Superior temporal gyrus (tissue), 1 donor: ENCODE data around the gene TENM3.
"Not testable (repeated sequence)": the region's sequence is repeated elsewhere in the genome, so short reads cannot be mapped to it uniquely, and the experiment has no call there.

Experiments
- DNase-seq: peaks from one replicate; pipeline ENCODE4 v3.0.0-alpha.2; 2016; ENCODE audit errors: extremely low spot score

TENM3 gene

DNA sequence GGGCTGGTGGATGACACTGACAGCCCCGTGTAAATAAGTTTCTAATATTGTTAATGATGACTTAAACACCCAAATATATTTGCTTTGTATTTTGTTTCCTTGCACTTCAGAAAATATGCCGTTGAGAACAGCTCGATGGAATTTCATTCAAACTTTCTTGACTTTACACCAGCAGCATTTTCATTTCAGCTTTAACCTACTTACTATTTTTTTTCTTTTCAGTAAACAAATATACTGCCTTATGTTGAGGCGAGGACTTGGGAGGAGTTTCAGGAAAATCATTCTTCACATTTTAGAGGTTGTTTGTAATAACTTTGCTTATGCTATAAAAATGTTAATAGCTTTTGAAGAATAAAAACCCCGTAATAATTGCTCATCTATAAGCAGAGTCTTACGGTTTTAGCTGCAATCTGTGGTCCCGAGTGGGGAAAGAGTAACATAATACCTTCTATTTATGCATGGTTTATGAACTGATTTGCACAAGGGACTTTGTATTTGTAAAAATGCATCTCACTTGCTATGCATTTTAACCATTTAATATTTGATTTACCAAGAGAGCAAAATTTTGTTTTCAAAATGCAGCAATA is 14.1 kb upstream of the TENM3 start:
- no peak for DNase-seq

- no peak for DNase-seq
These were observed 12.9 kb upstream of the TENM3 start for GRCh38 chr4:182230256-182230655.

- DNase-seq = no peak
These were observed 12.1 kb upstream of the TENM3 start for GRCh38 chr4:182231080-182231479.

GRCh38 chr4:182231496-182231895 is 11.7 kb upstream of the TENM3 start:
- no peak for DNase-seq

GRCh38 chr4:182233310-182234090 is 9.7 kb upstream of the TENM3 start:
- no peak for DNase-seq

DNA sequence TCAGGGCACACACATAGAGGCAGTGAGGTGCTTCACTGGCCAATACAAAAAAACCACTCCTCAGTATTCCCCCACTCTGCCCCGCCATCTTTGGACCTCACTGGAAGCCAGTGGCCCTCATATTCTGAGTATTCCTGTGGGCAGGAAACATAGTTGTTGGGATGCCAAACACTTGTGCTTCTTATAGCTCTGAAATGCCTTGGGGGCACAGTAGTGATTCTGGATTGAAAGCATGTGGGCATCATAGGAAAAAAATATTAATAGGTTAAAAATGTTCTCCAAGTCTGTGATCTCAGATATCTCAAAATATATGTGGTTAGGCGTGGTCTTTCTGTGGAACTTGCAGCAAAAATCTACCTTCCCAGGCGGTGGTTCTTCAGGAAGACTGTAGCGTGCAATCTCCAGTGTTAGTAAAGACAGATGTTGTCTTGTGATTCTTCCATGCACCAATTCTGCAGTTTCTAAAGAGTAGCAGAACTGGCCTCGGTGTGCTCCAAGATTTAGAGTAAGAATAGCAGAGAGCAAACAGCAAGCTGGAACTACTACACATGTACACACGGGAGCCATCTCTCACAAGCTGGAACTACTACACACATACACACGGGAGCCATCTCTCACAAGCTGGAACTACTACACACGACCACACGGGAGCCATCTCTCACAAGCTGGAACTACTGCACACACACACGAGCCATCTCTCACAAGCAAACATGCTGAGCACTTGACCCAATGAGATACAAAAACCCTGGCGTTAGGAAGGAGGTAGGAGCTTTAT is 8.0 kb upstream of the TENM3 start:
- DNase-seq = no peak

- no peak for DNase-seq
These were observed 7.0 kb upstream of the TENM3 start for GRCh38 chr4:182236186-182236585.

GRCh38 chr4:182237010-182237409 is 6.2 kb upstream of the TENM3 start:
- DNase-seq = not testable (repeated sequence)

DNA sequence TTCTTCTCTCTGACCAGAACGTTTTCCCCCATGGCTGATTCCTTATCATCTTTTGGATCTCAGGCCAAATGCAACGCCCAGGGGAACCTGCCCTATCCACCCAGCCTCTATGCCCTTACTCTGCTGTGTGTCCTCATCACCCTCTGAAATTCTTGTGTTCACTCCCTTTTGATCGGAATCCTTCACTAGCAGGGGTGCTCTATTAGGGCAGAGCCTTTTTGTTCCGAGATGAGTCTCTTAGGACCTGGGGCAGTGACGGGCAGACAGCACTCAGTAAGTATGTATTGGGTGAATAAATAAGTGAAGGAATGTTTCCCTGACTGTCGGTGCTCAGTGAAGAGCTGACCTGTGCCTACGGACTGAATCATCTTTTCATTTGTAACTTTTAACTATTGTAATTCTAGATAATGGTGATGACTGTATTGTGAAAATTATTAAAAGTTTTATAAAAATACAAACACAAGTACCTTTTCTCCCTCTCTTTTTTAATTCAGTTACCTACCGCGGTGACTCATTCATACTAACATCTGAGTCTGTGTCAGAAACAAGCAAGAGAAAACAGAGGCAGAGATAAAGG is 4.8 kb upstream of the TENM3 start:
- DNase-seq = no peak

- DNase-seq = no peak
These were observed 2.8 kb upstream of the TENM3 start for GRCh38 chr4:182240161-182241130.

DNA sequence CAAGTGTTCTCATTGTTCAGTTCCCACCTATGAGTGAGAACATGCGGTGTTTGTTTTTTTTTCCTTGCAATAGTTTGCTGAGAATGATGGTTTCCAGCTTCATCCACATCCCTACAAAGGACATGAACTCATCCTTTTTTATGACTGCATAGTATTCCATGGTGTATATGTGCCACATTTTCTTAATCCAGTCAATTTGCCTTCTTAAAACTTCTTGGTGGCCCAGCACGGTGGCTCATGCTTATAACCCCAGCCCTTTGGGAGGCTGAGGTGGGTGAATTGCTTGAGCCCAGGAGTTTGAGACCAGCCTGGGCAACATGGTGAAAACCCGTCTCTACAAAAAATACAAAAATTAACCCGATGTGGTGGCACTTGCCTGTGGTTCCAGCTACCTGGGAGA is 942 bp upstream of the TENM3 start:
- not testable (repeated sequence) for DNase-seq

- no peak for DNase-seq
These were observed 415 bp upstream of the TENM3 start for GRCh38 chr4:182242787-182243186.

GRCh38 chr4:182245041-182245440 is 1.8 kb downstream of the TENM3 start:
- no peak for DNase-seq

GRCh38 chr4:182245541-182246215 is 2.5 kb downstream of the TENM3 start:
- DNase-seq = no peak

DNA sequence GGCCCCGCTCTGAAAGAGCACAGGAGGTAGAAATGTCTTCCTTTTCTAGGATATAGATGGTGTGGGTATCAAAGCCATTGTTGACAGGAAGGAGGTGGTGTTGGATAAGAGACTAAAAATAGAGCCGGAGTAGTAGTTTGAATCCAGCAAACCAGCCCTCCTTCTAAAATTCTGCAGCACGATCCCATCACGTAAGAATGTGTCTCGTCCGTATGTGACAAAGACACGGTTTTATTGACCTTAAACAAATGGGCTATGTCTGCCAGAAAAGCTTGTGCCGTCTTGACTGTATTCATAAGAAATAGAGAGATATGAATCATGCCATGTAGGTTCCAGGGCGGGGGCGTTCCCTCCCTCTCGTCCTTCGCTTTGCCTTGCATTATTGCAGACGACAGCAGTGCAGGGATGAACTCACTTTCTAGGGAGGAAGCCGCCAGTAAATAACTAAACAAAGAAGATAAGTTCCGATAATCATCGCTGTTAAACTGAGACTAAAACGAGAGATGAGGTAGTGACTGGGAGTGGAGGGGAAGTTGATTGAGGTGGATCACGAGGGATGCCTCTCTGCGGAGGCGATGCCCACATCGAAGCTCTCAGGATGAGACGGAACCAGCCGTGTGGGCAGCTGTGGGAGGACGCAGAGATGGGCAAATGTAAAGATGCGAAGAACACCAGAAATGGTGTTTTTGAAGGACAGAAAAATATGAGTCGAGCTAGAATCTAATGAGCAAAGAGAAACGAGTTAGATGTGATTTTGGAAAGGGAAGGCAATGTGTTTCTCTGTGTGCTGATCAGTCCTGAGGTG is 3.4 kb downstream of the TENM3 start:
- DNase-seq = no peak

- DNase-seq = no peak
These were observed 5.1 kb downstream of the TENM3 start for GRCh38 chr4:182248295-182248694.

- no peak for DNase-seq
These were observed 7.2 kb downstream of the TENM3 start for GRCh38 chr4:182250446-182250845.

DNA sequence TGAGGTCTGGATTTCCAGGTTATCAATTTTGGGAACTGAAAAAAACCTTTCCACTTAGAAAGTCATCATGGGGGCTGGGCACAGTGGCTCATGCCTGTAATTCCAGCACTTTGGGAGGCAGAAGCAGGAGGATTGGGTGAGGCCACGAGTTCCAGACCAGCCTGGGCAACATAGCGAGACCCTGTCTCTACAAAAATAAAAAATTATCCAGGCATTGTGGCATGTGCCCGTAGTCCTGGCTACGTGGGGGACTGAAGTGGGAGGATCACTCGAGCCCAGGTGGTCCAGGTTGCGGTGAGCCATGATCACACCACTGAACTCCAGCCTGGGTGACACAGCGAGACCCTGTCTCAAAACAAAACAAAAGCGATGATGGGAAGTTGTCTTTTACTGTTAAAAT is 7.9 kb downstream of the TENM3 start:
- no peak for DNase-seq

- no peak for DNase-seq
These were observed 9.0 kb downstream of the TENM3 start for GRCh38 chr4:182252220-182252619.
